Activated naive CD4-positive, alpha-beta T cell treated with anti-CD3 and anti-CD28 coated beads, Interleukin-2, amount 50 U/mL, for 72 hours (primary cell): ENCODE data around the gene SNRPB2. TPM values are rescaled to one million over a fixed set of nuclear protein-coding genes. Genes with fewer than 3 reads are reported as not detected.

Experiments used
- ATAC-seq, 2 donors: fragments of 150-1000 bp; cut with Tn5 transposase; 2 replicates each; pipeline ENCODE4 v1.10.0; 2021; ENCODE audit warnings: mild to moderate bottlenecking in 2 of 2, moderate library complexity in 2 of 2
- DNase-seq, 2 donors: peaks; one replicate each; pipeline ENCODE4 v3.0.0; 2021 to 2022; ENCODE audit warnings: low spot score in 2 of 2
- H3K27ac Mint-ChIP-seq, 2 donors: one replicate each; pipeline ENCODE4 v1.8.0; 2022; ENCODE audit warnings: mild to moderate bottlenecking in 2 of 2, mixed read lengths in 2 of 2
- H3K36me3 Mint-ChIP-seq, 2 donors: one replicate each; pipeline ENCODE4 v1.8.0; 2022; ENCODE audit warnings: mixed read lengths in 2 of 2
- H3K9me3 Mint-ChIP-seq, 2 donors: one replicate each; pipeline ENCODE4 v1.8.0; 2022; ENCODE audit warnings: mixed read lengths in 2 of 2
- total RNA-seq, 2 donors: library from RNA; stranded (reverse); gene quantifications; one replicate each; pipeline ENCODE4 v1.2.3, GENCODE V29; 2022

The SNRPB2 gene
- total RNA-seq, 2 donors from 2014 or later: 88.2 to 104 TPM

DNA sequence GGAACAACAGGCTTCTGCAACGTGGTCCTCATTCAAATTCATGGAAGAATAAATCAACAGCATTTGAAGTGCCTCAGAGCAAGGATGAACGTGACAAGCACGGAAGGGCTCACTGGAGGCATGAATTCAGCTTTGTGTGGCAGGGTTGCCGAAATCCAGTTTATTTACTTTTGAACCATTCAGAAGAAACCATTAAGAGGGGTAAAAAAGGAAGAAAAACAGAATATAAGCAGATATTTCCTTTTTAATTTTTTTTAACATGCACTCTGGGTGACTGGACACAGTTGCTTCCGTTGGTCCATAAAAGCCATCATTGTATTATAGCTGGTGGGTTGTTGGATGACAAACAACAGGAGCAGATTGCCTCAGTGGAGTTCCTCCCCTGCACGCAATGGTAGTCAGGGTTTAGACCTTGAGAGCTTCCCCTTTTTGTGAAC, 17.3 kb upstream of the SNRPB2 start:
- no peak overlapping the region for H3K27ac Mint-ChIP-seq
- ATAC-seq (no peak), DNase-seq (no peak)
- no peaks in the 10 kb centered on the region for H3K9me3 Mint-ChIP-seq
- H3K36me3 Mint-ChIP-seq: no peaks in the 10 kb centered on the region

DNA sequence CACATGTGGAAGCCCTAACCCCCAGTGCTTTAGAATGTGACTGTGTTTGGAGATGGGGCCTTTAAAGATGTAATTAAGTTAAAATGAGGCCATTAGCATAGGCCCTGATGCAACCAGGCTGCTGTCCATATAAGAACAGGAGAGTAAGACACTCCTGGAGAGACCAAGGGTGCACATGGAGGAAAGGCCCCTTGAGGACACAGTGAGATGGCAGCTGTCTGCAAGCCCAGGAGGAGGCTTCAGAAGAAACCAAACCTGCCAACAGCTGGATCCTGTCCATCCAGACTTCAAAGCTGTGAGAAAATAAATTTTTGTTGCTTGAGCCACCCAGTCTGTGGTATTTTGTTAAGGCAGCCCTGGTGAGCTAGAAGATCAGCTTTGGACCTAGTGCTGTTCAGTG, 16.8 kb upstream of the SNRPB2 start:
- ATAC-seq: no peak
- no peaks in the 10 kb centered on the region for H3K9me3 Mint-ChIP-seq
- no peak overlapping the region for H3K27ac Mint-ChIP-seq
- DNase-seq: no peak
- no peaks in the 10 kb centered on the region for H3K36me3 Mint-ChIP-seq

DNA sequence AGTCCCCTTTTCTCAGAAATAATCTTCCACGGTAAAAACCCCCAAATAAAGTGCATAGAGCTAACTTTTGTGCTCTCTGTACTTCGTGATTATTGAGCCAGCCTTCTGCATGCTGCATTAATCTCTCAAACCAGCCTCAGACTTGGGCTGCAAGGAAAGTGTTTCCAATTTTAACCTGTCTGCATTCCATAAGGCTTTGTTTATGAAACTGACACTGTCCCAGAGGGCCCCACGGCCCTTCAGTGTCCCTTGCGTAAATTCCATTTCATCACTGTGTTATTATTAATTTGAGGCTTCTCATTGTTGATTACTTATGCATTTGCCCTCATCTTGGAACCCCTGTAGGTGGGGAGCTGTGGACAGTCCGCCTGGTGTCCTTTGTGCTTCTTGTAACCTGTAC, 15.6 kb upstream of the SNRPB2 start:
- H3K27ac Mint-ChIP-seq: no peak overlapping the region
- DNase-seq (no peak), ATAC-seq (no peak)
- H3K9me3 Mint-ChIP-seq: no peaks in the 10 kb centered on the region
- no peaks in the 10 kb centered on the region for H3K36me3 Mint-ChIP-seq

DNA sequence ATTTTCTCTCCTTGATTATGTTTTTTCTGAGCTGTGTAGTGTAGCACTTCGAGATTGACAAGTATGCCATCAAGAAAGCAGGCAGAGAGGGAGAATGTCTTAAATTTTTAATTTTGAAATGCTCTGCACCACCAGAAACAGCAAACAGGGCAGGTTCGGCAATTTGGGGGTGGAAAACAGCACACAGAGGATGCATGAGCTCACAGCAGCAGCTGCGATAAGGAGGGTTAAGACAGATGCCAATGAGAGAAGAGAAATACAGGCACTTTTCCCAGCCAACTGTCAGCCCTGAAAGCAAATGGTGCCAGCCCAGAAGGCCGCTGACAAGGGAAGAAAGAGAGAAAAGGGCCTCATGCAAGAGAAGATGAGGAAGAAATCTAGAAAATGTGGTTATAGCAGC, 15.1 kb upstream of the SNRPB2 start:
- H3K9me3 Mint-ChIP-seq: no peaks in the 10 kb centered on the region
- H3K36me3 Mint-ChIP-seq: no peaks in the 10 kb centered on the region
- no peak overlapping the region for H3K27ac Mint-ChIP-seq
- ATAC-seq (no peak), DNase-seq (no peak)

DNA sequence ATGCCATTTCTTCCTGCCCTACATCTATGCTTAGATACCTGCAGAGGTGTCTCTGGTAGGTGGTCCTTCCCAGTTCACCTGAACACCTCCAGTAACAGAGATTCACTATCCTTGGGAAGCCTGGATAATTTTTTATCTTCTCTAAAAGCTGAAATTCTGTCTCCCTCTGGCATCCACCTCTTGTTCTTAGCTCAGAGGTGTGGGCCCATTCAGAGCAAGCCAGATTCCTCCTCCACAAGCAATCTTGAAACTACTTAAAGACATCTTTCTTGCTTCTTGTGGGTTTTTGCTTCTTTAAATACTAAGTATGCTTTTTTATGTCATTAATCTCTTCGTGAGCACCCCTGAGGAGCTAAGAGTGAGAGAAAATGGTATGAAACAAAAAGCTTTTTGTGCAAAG, 10.4 kb upstream of the SNRPB2 start:
- Mint-ChIP-seq H3K9me3 (no peaks in the 10 kb centered on the region), H3K36me3 (no peaks in the 10 kb centered on the region), H3K27ac (no peak overlapping the region)
- DNase-seq (no peak), ATAC-seq (no peak)

DNA sequence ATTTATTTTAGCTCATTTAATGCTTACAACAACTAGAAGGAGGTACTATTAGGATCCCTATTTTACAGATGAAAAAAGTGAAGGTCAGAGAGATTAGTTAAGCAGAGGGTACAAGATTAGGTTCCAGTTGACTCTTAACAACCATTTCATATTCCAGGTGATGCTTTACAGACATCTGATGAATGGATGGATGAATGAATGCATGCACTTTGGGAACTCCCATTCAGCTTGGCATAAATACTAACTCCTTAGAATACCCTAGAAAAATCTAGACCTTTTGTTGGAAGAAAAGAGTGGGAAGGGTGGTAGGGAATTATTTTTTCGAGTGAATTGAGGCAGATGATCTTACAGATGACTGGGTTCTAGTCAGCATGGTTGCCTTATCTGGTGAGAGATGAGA, 746 bp upstream of the SNRPB2 start:
- peaks cover 7 to 8% of the 10 kb centered on the region in 2 donors for H3K9me3 Mint-ChIP-seq
- peaks cover 34 to 36% of the 10 kb centered on the region in 2 donors for H3K36me3 Mint-ChIP-seq
- peak overlapping the region; percentile 98 to 100 for H3K27ac Mint-ChIP-seq
- DNase-seq (no peak), ATAC-seq (no peak)

DNA sequence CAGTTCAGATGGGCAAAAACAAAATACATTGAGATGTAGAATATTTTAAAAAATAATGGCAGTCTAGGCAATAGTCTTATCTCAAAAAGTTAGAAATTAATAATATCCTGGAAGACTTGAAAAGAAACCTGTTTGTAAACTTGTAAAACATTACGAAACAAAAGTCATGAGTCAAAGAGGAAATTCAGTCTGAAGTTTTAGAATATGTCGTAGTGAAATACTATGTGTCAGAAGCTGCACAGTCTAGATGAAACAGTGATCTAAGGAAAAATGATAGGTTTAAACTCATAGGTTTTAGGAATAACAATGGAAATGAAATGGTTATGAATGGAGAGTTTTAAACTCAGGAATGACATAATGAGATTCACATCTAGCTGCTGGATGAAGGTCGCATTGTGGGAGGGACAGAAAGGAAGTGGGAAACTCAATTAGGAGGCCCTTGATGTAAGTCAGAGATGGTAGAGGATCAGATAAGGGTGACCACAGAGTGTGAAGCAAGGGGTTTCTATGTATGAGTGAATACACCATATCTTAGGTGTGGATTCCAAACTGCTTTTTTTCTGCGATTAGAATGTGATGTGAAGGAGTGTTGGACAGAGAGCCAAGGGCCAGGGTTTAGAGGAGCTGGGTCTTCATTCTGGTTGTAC, 2.8 kb downstream of the SNRPB2 start:
- DNase-seq (peak in 1 of 2 donors; percentile 11), ATAC-seq (peak; percentile 19 to 64)
- H3K27ac Mint-ChIP-seq: peak overlapping the region in 1 of 2 donors; percentile 83
- peaks cover 38 to 40% of the 10 kb centered on the region in 2 donors for H3K36me3 Mint-ChIP-seq
- peaks cover 7 to 8% of the 10 kb centered on the region in 2 donors for H3K9me3 Mint-ChIP-seq

DNA sequence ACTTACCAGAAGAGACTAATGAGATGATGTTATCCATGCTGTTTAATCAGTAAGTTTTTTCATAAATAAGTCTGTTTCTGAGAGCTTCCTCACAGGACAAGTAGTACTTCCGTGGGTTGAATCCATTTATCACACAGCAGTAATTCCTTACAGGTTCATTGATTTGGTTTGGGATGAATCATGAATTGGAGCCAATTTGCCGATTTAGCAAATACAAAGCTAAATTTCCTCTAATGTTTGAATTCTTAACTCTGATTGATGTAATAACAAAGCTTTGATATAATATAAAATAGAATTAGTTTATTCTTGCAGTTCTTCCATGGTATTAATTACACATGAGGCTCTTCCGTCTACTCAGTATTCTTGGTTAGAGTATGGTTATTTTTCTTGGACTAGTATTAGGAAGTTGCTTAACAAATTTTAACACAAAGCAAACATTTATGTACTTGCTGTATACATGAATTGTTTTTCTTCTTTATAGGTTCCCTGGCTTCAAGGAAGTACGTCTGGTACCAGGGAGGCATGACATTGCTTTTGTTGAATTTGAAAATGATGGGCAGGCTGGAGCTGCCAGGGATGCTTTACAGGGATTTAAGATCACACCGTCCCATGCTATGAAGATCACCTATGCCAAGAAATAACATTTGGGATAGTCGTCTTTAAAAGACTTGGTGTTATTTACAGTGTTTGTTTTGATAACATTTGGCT, 10.7 kb downstream of the SNRPB2 start:
- peaks cover 0 to 15% of the 10 kb centered on the region in 2 donors for H3K36me3 Mint-ChIP-seq
- no peaks in the 10 kb centered on the region for H3K9me3 Mint-ChIP-seq
- no peak overlapping the region for H3K27ac Mint-ChIP-seq
- ATAC-seq (no peak), DNase-seq (no peak)

DNA sequence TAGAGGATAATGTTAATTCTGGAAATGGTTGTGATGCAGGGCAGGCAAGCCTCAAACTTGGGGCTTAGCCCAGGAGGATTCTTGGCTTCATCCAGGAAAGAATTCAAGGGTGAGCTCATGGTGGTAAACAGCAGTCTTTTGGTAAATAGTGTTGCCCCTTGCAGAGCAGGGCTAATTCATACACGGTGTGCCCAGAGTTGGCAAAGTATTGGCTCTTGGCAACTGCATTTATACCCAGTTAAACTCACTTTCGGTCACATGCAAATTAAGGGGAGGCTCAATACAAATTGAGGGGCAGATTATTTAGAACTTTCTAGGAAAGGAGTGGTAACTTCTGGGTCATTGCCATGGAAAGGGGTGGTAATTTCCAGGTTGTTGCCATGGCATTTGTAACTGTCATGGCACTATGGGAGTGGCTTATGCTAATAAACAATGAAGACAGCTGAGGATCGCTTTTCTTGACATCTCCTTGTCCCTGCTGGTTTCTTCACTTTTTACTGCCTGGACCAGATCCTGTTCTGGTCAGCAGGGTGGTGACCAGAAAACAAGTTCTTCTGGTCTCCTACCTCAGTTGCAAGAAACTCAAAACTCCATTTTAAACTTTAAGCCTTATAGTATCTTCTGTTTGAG, 14.5 kb downstream of the SNRPB2 start:
- Mint-ChIP-seq H3K36me3 (peaks cover 0 to 7% of the 10 kb centered on the region in 2 donors), H3K9me3 (no peaks in the 10 kb centered on the region), H3K27ac (no peak overlapping the region)
- no peak for DNase-seq
- ATAC-seq: no peak

DNA sequence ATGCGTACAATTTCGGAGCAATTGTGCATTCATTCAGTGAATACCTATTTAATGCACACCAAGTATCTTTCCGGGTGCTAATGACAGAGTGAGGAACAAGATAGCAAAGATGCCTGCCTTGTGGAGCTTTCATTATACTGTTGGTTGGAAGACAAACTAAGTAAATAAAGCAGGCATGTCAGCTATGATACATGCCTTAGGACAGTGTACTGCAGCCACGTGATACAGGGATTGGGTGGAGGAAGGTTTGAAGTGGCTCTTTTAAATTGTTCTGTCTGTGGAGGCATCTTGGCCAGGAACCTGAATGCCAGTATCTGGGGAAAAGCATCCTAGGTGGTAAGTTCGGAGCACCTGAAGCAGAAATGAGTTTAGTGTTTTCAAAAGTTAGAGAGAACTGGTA, 15.4 kb downstream of the SNRPB2 start:
- no peak for ATAC-seq
- no peaks in the 10 kb centered on the region for H3K9me3 Mint-ChIP-seq
- H3K36me3 Mint-ChIP-seq: peaks cover 0 to 4% of the 10 kb centered on the region in 2 donors

DNA sequence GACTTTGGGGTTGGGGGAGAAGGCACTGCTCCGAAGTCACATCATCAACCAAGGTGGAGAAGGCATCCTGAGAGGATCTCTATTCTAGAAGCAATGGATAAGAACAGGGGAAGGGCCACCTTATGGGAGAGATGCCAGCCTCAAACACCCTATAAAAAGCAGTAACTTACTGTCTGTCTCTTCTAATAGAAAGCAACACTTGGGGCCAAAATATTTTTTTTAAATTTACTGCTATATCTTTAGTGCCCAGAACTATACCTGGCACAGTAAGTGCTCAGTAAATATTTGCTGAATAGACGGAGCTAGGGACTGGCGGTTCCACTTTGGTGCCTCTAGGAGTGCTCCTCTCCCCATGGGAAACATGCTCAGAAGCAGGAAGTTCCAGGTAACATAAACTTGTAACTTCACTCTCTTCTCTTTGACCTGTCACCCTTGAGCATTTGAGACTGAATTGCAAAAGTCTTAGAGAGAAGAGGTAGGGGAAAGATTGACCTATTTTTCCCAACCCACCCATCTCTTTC, 17.5 kb downstream of the SNRPB2 start:
- ATAC-seq (no peak), DNase-seq (no peak)
- H3K36me3 Mint-ChIP-seq: no peaks in the 10 kb centered on the region
- H3K9me3 Mint-ChIP-seq: no peaks in the 10 kb centered on the region
- no peak overlapping the region for H3K27ac Mint-ChIP-seq

More for the DNA sequence above, 15.4 kb downstream of the SNRPB2 start:
- DNase-seq: no peak
- H3K27ac Mint-ChIP-seq: no peak overlapping the region

DNA sequence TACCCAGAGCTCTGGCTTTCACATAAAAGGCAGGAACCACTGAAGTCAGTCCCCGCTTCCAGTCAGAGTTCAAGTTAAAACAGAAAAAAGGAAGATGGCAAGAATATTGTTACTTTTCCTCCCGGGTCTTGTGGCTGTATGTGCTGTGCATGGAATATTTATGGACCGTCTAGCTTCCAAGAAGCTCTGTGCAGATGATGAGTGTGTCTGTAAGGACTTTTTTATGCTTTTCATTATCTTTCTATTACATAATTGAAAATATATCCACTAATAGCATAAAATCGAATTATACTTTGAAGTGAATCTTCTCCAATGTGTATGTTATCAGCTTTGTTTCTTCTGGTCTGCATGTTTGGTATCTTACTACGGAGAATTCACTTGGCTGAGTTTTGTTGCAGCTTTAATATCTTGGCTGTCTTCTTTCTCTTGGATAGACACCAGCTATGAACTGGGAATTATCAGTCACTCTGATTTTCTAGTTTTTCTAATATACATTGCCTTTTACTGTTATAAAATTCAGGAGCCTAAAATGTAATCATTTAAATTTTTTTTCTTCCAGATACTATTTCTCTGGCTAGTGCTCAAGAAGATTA, 18.6 kb downstream of the SNRPB2 start, which contains the start of gene OTOR:
Gene OTOR, plus strand, starts transcription at position 51 of the 593 bp plus-strand sequence. Its CDS starts 44 bp downstream, at position 95.
- Mint-ChIP-seq H3K27ac (no peak within 1 kb of the TSS), H3K9me3 (no peaks in the 10 kb centered on the region)

DNA sequence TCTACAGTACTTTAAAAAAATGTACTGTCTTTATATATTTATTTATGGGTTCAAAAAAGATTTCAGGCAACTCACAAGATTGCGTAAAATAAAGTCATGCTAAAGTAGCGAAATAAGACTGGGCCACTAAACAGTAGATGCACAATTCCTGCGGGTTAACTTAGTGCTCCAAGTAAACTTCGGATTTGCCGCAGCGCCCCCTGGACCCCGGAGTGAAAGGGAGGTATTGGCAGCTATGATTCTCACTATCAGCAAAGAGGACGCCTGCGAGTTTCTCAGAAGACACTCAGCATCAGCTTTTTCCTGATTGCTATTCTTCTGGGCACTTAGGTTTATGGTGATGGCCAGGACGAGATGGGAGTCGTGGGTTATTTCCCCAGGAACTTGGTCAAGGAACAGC, 19.7 kb downstream of the SNRPB2 start:
- Mint-ChIP-seq H3K9me3 (no peaks in the 10 kb centered on the region), H3K27ac (no peak overlapping the region), H3K36me3 (no peaks in the 10 kb centered on the region)
- no peak for ATAC-seq
- no peak for DNase-seq

More for the DNA sequence above, 18.6 kb downstream of the SNRPB2 start, which contains the start of gene OTOR:
- DNase-seq (no peak), ATAC-seq (no peak)
- H3K36me3 Mint-ChIP-seq: no peaks in the 10 kb centered on the region

DNA sequence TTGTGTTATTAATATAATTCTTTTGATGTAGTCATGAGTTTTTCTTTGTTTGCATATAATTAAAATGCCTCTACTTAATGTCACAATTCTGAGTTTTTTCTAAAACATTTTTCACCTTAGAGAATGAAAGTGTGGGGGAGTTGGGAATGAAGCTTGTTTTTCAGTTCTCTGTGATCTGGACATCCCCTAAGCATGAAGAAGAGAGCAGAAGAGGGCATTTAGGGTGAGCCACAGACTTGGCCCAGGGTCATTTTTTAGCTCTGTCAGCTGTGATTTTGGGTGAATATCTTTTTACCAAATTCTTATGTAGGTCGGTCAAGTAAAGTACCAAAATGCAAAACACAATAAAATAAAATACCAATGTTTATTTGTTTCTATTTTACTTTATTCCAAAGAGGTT, 22.3 kb downstream of the SNRPB2 start:
- H3K9me3 Mint-ChIP-seq: peaks cover 0 to 6% of the 10 kb centered on the region in 2 donors
- no peak overlapping the region for H3K27ac Mint-ChIP-seq
- H3K36me3 Mint-ChIP-seq: peaks cover 0 to 7% of the 10 kb centered on the region in 2 donors
- no peak for DNase-seq
- no peak for ATAC-seq

DNA sequence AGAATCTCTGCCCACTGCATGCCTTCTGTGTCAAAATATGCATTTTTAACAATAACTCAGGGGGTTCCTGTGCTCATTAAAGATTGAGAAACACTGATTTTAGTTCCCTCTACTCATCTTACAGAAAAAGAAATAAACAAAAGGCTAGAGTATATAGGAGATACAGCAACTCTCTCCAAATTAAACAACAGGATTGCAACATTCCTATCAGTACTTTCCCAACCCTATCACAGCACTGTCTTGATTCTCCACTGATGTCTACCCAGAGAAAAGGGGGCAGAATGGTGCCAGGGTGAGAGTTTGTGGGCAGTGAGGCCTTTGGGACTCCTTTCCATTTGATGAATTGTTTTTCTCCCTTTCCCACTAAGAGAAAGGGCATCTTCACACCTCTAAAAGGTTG, 23.1 kb downstream of the SNRPB2 start:
- H3K27ac Mint-ChIP-seq: no peak overlapping the region
- ATAC-seq: no peak
- peaks cover 0 to 7% of the 10 kb centered on the region in 2 donors for H3K36me3 Mint-ChIP-seq
- DNase-seq: no peak
- H3K9me3 Mint-ChIP-seq: peaks cover 0 to 6% of the 10 kb centered on the region in 2 donors

DNA sequence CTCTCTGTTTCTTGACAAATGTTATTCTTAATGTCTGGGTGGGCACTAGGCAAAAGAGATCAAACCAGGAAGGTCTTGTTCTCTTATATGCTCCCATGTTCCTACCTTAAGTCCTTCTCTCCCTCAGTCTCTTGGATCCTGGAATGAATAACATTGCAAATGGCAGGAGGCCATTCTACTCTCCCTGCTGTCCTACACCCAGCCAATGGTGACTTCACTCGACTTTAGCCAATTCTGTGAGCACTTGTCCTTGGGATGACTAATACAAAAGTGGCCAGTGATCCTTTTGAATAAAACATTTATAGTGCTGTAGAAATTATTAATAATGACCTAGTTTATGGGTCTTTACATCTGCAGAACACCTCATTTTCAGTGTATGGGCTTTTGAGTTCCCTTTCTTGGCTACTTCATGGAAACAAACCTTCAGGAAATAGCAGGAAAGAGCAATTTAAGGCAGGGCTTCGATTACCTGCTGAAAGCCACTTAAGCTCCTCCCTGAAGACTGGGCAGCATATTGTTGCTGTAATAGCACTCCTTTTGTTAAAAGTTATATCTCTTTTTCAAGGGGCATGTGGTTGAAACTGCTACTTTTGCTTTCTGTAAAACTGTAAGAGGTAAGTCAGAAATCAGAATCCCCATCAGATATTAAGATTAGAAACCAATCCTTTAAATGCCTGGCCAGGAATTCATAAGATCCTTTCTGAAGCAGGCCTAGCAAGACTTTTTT, 28.8 kb downstream of the SNRPB2 start:
- Mint-ChIP-seq H3K36me3 (peaks cover 0 to 7% of the 10 kb centered on the region in 2 donors), H3K9me3 (peaks cover 0 to 6% of the 10 kb centered on the region in 2 donors), H3K27ac (no peak overlapping the region)
- no peak for ATAC-seq
- no peak for DNase-seq
